Fibroblast of lung (primary cell): Measurements from ENCODE around the gene RBBP6. TPM values are rescaled to one million over a fixed set of nuclear protein-coding genes. Genes with fewer than 3 reads are reported as not detected.

Source experiments
- DNase-seq, 2 donors: peaks; one replicate each; pipeline versions ENCODE4 v3.0.0 to v3.0.0-alpha.2; 2010; ENCODE audit warnings: low read depth in 2 of 2
- H2AFZ ChIP-seq: 2 replicates; pipeline ENCODE4 v1.5.1; 2012; ENCODE audit warnings: low read length, control low read depth, inconsistent platforms
- H3K27ac ChIP-seq: 2 replicates; pipeline ENCODE4 v1.5.1; 2011; ENCODE audit warnings: low read length, control low read depth; ENCODE audit not compliant: insufficient read depth
- H3K27me3 ChIP-seq: 2 replicates; pipeline ENCODE4 v1.5.1; 2011; ENCODE audit warnings: mild to moderate bottlenecking, low read length; ENCODE audit not compliant: control insufficient read depth, insufficient read depth
- H3K36me3 ChIP-seq: 2 replicates; pipeline ENCODE4 v1.5.1; 2011; ENCODE audit warnings: low read length; ENCODE audit not compliant: control insufficient read depth, insufficient read depth
- H3K4me1 ChIP-seq: 2 replicates; pipeline ENCODE4 v1.5.1; 2011; ENCODE audit warnings: low read length; ENCODE audit not compliant: control insufficient read depth, insufficient read depth; ENCODE audit errors: extremely low read depth
- H3K4me2 ChIP-seq: 2 replicates; pipeline ENCODE4 v1.5.1; 2011; ENCODE audit warnings: low read length, control low read depth; ENCODE audit not compliant: insufficient read depth; ENCODE audit errors: extremely low read depth
- H3K4me3 ChIP-seq, 4 experiments: fragments of 200-600 bp in 1 of 4; sonication (generic) in 1 of 4; replicated peaks in 1 of 4; 2 replicates each; pipeline ENCODE4 v1.5.1; 2011 to 2016; ENCODE audit warnings: low read length in 4 of 4, low read depth in 3 of 4, mild to moderate bottlenecking in 3 of 4, control low read depth in 2 of 4, inconsistent platforms in 1 of 4, mixed read lengths in 1 of 4; ENCODE audit not compliant: insufficient read depth in 1 of 4; ENCODE audit errors: control extremely low read depth in 1 of 4
- H3K79me2 ChIP-seq: 2 replicates; pipeline ENCODE4 v1.5.1; 2012; ENCODE audit warnings: mild to moderate bottlenecking, low read length, inconsistent platforms; ENCODE audit not compliant: control insufficient read depth, insufficient read depth
- H3K9ac ChIP-seq: 2 replicates; pipeline ENCODE4 v1.5.1; 2011; ENCODE audit warnings: mild to moderate bottlenecking, low read length, control low read depth; ENCODE audit not compliant: insufficient read depth
- H3K9me3 ChIP-seq: 2 replicates; pipeline ENCODE4 v1.5.1; 2012; ENCODE audit warnings: low read depth, low read length; ENCODE audit not compliant: control insufficient read depth, insufficient read depth
- H4K20me1 ChIP-seq: 2 replicates; pipeline ENCODE4 v1.5.1; 2011; ENCODE audit warnings: low read length; ENCODE audit not compliant: control insufficient read depth, insufficient read depth; ENCODE audit errors: extremely low read depth
- CTCF ChIP-seq, 2 donors: IDR thresholded peaks in 1 of 2; conservative IDR thresholded peaks in 1 of 2; 1 replicate in 1 of 2; 2 replicates in 1 of 2; pipeline ENCODE4 v1.5.1; 2011 to 2012; ENCODE audit warnings: low read length in 2 of 2, control low read depth in 1 of 2, inconsistent platforms in 1 of 2, low read depth in 1 of 2, mild to moderate bottlenecking in 1 of 2
- EZH2 ChIP-seq: IDR thresholded peaks from 2 replicates; pipeline ENCODE4 v1.5.1; 2012; ENCODE audit warnings: low read length, control low read depth, mild to moderate bottlenecking; ENCODE audit errors: missing control alignments
- polyA plus RNA-seq, 2 donors: library from polyadenylated mRNA; depleted of rRNA in 1 of 2; stranded (reverse) in 1 of 2; unstranded in 1 of 2; fragments of >200 nt; gene quantifications; 2 replicates each; pipeline ENCODE4 v1.2.1, GENCODE V29; 2011 to 2012; ENCODE audit warnings: missing spikeins in 1 of 2
- total RNA-seq: library from RNA; depleted of rRNA; stranded (reverse); fragments of >200 nt; gene quantifications from 2 replicates; pipeline ENCODE4 v1.2.1, GENCODE V29; 2014

Gene RBBP6
- total and polyA plus RNA-seq, 2 donors (not counting 1 experiment from before 2014, with no cell fraction given), result 16.8 to 26.4 TPM

GRCh38 chr16:24544640-24545039 is 5.3 kb downstream of the RBBP6 start:
- Histone ChIP-seq H3K27me3 (no peaks in the 10 kb centered on the region), H4K20me1 (peaks cover 6% of the 10 kb centered on the region), H2AFZ (no peak overlapping the region), H3K79me2 (peaks cover 85% of the 10 kb centered on the region), H3K4me2 (peak overlapping the region; percentile 90), H3K9me3 (no peaks in the 10 kb centered on the region), H3K27ac (peak overlapping the region; percentile 39), H3K36me3 (peaks cover 8% of the 10 kb centered on the region), H3K4me3 (peak overlapping the region in 2 of 4 experiments; percentile 4 to 61), H3K9ac (no peak overlapping the region), H3K4me1 (peaks cover 13% of the 10 kb centered on the region)
- peak; percentile 27 to 64 for DNase-seq
- TF ChIP-seq EZH2 (no peak), CTCF (conservative IDR thresholded peaks at IDR 0.05 in 1 of 2, IDR thresholded peaks at IDR 0.05 in 1 of 2; ENCODE audit: low read depth in 1 of 2, low read length in 2 of 2) (no peak)

- Histone ChIP-seq H3K9ac (no peak overlapping the region), H4K20me1 (no peaks in the 10 kb centered on the region), H3K27ac (no peak overlapping the region), H3K36me3 (peaks cover 4% of the 10 kb centered on the region), H3K4me2 (no peak overlapping the region), H3K27me3 (no peaks in the 10 kb centered on the region), H3K9me3 (no peaks in the 10 kb centered on the region), H3K4me3 (no peak overlapping the region), H3K79me2 (peaks cover 39% of the 10 kb centered on the region), H3K4me1 (no peaks in the 10 kb centered on the region), H2AFZ (no peak overlapping the region)
- TF ChIP-seq CTCF (conservative IDR thresholded peaks at IDR 0.05 in 1 of 2, IDR thresholded peaks at IDR 0.05 in 1 of 2; ENCODE audit: low read depth in 1 of 2, low read length in 2 of 2) (no peak), EZH2 (no peak)
- no peak for DNase-seq
These were observed 10.9 kb downstream of the RBBP6 start for GRCh38 chr16:24550295-24550694.

GRCh38 chr16:24552705-24553246 is 13.4 kb downstream of the RBBP6 start:
- Histone ChIP-seq H3K27ac (no peak overlapping the region), H3K4me2 (no peak overlapping the region), H3K27me3 (no peaks in the 10 kb centered on the region), H4K20me1 (no peaks in the 10 kb centered on the region), H3K9ac (no peak overlapping the region), H3K4me3 (no peak overlapping the region), H3K4me1 (no peaks in the 10 kb centered on the region), H3K36me3 (no peaks in the 10 kb centered on the region), H3K9me3 (no peaks in the 10 kb centered on the region), H2AFZ (no peak overlapping the region), H3K79me2 (peaks cover 21% of the 10 kb centered on the region)
- TF ChIP-seq EZH2 (no peak), CTCF (conservative IDR thresholded peaks at IDR 0.05 in 1 of 2, IDR thresholded peaks at IDR 0.05 in 1 of 2; ENCODE audit: low read depth in 1 of 2, low read length in 2 of 2) (no peak)
- no peak for DNase-seq
